Esophagus muscularis mucosa (tissue), 3 donors: ENCODE measurements around the gene KLHL29.

ENCODE experiments used
- POLR2A ChIP-seq: fragments of 450-650 bp; IDR thresholded peaks from one replicate; pipeline ENCODE4 v1.6.1; 2017; ENCODE audit warnings: antibody characterized with exemption, moderate library complexity, mild to moderate bottlenecking, low read depth
- POLR2AphosphoS5 ChIP-seq, 2 donors: sonication (generic); formaldehyde crosslinking; IDR thresholded peaks; one replicate each; pipeline ENCODE4 v1.6.1; 2017; ENCODE audit warnings: antibody characterized with exemption in 2 of 2
- TF ChIP-seq, protein P1 (sequence below), 3 experiments: fragments of 200-600 bp in 2 of 3; fragments of 450-650 bp in 1 of 3; sonication (generic) in 2 of 3; IDR thresholded peaks; one replicate each; pipeline ENCODE4 v1.5.1; 2017 to 2019; ENCODE audit warnings: antibody characterized with exemption in 3 of 3, mild to moderate bottlenecking in 2 of 3, moderate library complexity in 1 of 3

DNA sequence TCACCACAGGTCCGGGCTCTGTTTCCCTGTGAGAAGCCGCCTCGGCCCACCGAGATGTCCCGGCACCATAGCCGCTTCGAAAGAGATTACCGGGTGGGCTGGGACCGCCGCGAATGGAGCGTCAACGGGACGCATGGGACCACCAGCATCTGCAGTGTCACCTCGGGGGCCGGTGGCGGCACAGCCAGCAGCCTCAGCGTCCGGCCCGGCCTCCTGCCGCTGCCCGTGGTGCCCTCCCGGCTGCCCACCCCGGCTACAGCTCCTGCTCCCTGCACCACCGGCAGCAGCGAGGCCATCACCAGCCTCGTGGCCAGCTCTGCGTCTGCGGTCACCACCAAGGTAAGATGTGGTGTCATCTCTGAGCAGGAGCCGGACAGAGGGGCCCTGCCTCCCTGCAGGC lies 177.2 kb downstream of the KLHL29 start:
- TF ChIP-seq, protein P1, sequence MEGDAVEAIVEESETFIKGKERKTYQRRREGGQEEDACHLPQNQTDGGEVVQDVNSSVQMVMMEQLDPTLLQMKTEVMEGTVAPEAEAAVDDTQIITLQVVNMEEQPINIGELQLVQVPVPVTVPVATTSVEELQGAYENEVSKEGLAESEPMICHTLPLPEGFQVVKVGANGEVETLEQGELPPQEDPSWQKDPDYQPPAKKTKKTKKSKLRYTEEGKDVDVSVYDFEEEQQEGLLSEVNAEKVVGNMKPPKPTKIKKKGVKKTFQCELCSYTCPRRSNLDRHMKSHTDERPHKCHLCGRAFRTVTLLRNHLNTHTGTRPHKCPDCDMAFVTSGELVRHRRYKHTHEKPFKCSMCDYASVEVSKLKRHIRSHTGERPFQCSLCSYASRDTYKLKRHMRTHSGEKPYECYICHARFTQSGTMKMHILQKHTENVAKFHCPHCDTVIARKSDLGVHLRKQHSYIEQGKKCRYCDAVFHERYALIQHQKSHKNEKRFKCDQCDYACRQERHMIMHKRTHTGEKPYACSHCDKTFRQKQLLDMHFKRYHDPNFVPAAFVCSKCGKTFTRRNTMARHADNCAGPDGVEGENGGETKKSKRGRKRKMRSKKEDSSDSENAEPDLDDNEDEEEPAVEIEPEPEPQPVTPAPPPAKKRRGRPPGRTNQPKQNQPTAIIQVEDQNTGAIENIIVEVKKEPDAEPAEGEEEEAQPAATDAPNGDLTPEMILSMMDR (IDR thresholded peaks at IDR 0.05) = no peak
- TF ChIP-seq POLR2A (no peak), POLR2AphosphoS5 (IDR thresholded peaks at IDR 0.05) (no peak)
